Measurements from ENCODE around the gene UTS2R. TPM values are rescaled to one million over a fixed set of nuclear protein-coding genes. Genes with fewer than 3 reads are reported as not detected.

UTS2R gene
- total RNA-seq, 4 donors from 2014 or later: not detected

DNA sequence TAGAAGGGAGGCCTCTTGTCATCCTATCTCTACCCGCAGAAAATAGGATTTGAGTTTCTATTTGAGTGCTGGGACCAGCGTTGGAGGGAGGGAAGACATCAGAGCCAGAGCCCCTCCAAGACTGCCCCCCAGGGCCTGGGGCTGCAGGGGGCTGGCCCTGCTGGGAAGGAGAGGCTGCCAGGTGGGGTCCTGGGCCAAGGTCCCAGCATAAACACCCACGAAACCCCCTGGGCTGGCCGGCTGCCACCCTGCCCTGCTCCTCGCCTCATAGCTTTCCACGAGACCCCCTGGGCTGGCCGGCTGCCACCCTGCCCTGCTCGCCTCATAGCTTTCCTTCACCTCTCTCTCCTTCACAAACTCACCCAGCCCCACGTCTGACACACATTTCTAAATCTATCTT, 23.1 kb upstream of the UTS2R start:
- DNase-seq: no peak
- Histone ChIP-seq H3K9me3 (no peaks in the 10 kb centered on the region), H3K4me1 (no peaks in the 10 kb centered on the region), H3K27me3 (no peaks in the 10 kb centered on the region), H3K4me3 (no peak overlapping the region), H3K27ac (peak overlapping the region in 1 of 2 donors; percentile 63), H3K36me3 (no peaks in the 10 kb centered on the region)
- intact Hi-C loops (cut with DNase I; ENCODE audit: low total_unique reads): no loop called here
- no peak for TF ChIP-seq POLR2A (IDR thresholded peaks at IDR 0.05)
- TF ChIP-seq, protein P1, sequence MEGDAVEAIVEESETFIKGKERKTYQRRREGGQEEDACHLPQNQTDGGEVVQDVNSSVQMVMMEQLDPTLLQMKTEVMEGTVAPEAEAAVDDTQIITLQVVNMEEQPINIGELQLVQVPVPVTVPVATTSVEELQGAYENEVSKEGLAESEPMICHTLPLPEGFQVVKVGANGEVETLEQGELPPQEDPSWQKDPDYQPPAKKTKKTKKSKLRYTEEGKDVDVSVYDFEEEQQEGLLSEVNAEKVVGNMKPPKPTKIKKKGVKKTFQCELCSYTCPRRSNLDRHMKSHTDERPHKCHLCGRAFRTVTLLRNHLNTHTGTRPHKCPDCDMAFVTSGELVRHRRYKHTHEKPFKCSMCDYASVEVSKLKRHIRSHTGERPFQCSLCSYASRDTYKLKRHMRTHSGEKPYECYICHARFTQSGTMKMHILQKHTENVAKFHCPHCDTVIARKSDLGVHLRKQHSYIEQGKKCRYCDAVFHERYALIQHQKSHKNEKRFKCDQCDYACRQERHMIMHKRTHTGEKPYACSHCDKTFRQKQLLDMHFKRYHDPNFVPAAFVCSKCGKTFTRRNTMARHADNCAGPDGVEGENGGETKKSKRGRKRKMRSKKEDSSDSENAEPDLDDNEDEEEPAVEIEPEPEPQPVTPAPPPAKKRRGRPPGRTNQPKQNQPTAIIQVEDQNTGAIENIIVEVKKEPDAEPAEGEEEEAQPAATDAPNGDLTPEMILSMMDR (IDR thresholded peaks at IDR 0.05): no peak

DNA sequence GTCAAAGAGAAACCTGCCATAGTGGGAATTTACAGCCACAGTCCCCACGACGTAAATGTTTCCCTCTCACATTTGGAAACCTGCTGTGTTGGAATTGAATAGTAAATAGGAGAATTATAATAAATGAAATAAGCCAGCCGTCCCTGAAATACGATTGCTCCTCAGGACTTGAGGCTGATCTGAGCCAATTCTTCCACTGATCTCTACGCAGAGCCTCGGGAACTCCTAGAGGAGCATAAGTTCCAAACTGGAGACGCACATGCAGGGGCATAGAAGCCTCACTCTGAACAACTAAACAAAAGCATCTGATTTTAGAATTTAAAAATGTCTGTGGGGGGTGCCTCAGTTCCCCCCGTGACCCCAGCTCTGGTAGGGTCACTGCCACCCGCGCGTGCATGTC, 22.7 kb upstream of the UTS2R start:
- Histone ChIP-seq H3K27ac (peak overlapping the region; percentile 51 to 63), H3K4me3 (no peak overlapping the region), H3K4me1 (no peaks in the 10 kb centered on the region), H3K9me3 (no peaks in the 10 kb centered on the region), H3K36me3 (no peaks in the 10 kb centered on the region), H3K27me3 (no peaks in the 10 kb centered on the region)
- DNase-seq: no peak
- intact Hi-C loops (cut with DNase I; ENCODE audit: low total_unique reads): no loop called here
- TF ChIP-seq POLR2A (IDR thresholded peaks at IDR 0.05): no peak
- TF ChIP-seq, protein P1 (IDR thresholded peaks at IDR 0.05): no peak

DNA sequence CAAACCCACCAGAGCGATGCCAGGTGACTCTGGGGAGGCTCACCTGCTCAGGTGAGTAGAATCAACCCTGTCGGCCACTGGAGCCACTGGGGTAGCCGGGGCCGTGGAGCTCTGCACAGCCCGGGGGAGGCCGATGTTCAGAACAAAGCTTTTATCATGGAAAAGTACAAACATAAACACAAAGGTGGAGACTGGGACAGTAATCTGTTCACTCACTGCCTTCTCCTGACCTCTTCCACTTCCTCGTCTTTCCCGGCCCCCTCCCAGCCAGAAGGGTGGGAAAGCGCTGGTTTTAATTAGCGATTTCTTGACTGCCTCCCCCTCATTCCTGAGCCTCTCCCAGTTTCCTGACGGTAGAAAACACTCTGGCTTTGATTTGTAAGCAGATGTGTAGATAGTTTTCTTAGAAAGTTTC, 22.3 kb upstream of the UTS2R start:
- H3K4me3 ChIP-seq: no peak overlapping the region
- H3K36me3 ChIP-seq: no peaks in the 10 kb centered on the region
- DNase-seq: peak; percentile 64 to 72
- H3K27ac ChIP-seq: peak overlapping the region; percentile 51 to 63
- H3K9me3 ChIP-seq: no peaks in the 10 kb centered on the region
- H3K4me1 ChIP-seq: no peaks in the 10 kb centered on the region
- H3K27me3 ChIP-seq: no peaks in the 10 kb centered on the region
- intact Hi-C loops (cut with DNase I; ENCODE audit: low total_unique reads): no loop called here
- TF ChIP-seq, protein P1 (IDR thresholded peaks at IDR 0.05): no peak
- no peak for TF ChIP-seq POLR2A (IDR thresholded peaks at IDR 0.05)

DNA sequence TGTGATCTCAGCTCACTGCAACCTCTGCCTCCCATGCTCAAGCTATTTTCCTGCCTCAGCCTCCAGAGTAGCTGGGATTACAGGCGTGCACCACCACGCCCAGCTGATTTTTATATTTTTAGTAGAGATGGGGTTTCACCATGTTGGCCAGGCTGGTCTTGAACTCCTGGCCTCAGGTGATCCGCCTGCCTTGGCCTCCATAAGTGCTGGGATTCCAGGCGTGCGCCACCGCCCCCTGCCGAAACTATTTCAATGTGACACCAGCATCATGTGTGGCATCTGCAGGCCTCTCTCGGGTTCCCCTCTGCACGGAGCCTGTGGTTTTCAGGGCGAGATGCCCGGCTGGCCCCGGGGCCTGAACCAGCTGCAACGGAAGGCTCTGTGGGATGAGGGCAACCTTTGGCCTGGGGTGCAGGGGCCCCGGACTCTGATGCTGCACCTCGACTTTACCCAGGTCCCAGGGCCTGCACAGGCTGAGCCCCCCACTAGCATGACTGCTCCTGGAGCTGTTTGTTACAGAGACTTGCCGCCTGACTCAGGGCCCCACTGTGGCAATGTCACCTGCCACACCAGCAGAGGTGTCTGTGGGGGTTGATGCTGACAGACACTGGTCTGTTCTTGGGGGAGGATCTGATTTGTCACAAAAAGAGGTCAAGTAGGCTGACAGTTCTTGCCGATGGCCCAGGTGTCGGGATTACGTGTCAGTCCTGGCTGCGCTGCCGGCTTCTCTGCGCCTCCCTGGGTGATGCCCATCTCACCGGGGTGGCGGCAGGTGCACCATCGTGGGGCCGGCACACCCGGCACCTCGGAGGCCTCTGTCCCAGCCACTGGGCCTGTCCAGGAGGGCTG, 21.2 kb upstream of the UTS2R start:
- Histone ChIP-seq H3K9me3 (no peaks in the 10 kb centered on the region), H3K27ac (peak overlapping the region; percentile 51 to 63), H3K4me3 (no peak overlapping the region), H3K27me3 (no peaks in the 10 kb centered on the region), H3K4me1 (no peaks in the 10 kb centered on the region), H3K36me3 (no peaks in the 10 kb centered on the region)
- intact Hi-C loops (cut with DNase I; ENCODE audit: low total_unique reads): loop anchor here (10.0 kb wide), 1 partner anchor 424 kb away; no protein-coding TSS in a partner anchor
- TF ChIP-seq, protein P1 (IDR thresholded peaks at IDR 0.05): no peak
- DNase-seq: no peak

DNA sequence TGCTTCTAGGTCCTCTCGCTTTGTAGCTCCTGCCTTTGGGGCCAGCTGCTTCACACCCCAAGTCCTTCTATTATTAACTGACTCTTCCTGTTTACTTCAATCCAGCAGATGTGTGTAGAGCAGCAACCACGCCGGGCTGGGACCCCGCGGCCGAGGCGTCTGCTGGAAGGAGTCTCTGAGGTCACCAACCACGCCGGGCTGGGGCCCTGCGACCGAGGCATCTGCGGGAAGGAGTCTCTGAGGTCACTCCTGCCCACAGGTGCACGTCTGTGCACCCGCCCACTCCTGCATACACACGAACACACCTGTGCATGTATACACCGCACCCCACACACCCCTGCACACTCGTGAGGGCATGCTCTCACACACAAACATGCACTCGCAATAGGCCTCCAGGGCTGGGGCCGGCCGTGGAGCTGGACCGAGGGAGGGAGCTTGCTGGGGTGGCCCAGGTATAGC, 20.3 kb upstream of the UTS2R start:
- Histone ChIP-seq H3K36me3 (no peaks in the 10 kb centered on the region), H3K9me3 (no peaks in the 10 kb centered on the region), H3K27me3 (no peaks in the 10 kb centered on the region), H3K27ac (no peak overlapping the region), H3K4me1 (no peaks in the 10 kb centered on the region), H3K4me3 (no peak overlapping the region)
- intact Hi-C loops (cut with DNase I; ENCODE audit: low total_unique reads): loop anchor here (10.0 kb wide), 1 partner anchor 424 kb away; no protein-coding TSS in a partner anchor
- TF ChIP-seq, protein P1 (IDR thresholded peaks at IDR 0.05): no peak
- TF ChIP-seq POLR2A (IDR thresholded peaks at IDR 0.05): no peak
- DNase-seq: no peak
